Spleen (tissue), 7 donors: ENCODE measurements around the gene MFSD6L.

Experiments used
- CTCF ChIP-seq, 11 experiments: fragments of 200-600 bp in 7 of 11; fragments of 450-650 bp in 4 of 11; sonication (generic) in 4 of 11; IDR thresholded peaks in 8 of 11; conservative IDR thresholded peaks in 3 of 11; 1 replicate in 7 of 11; 2 replicates in 4 of 11; pipeline versions ENCODE4 v1.4.0 to v1.8.0; 2016 to 2021; ENCODE audit warnings: antibody characterized with exemption in 11 of 11, inconsistent platforms in 4 of 11, mild to moderate bottlenecking in 1 of 11
- POLR2A ChIP-seq, 3 donors: fragments of 450-650 bp; IDR thresholded peaks; one replicate each; pipeline ENCODE4 v1.5.1; 2017; ENCODE audit warnings: antibody characterized with exemption in 3 of 3, mild to moderate bottlenecking in 1 of 3
- POLR2AphosphoS5 ChIP-seq, 3 donors: sonication (generic); formaldehyde crosslinking; IDR thresholded peaks; one replicate each; pipeline ENCODE4 v1.5.1; 2017; ENCODE audit warnings: antibody characterized with exemption in 3 of 3
- donor health status: DM: no; HTN: no; CAD: no; lungs with moderate emphysema.
- donor health status: DM: no; HTN: no; CAD: no.
- donor health status: DM: no; HTN: no; CAD: no.

- no peak for TF ChIP-seq CTCF (IDR thresholded peaks at IDR 0.05 in 8 of 11, conservative IDR thresholded peaks at IDR 0.05 in 3 of 11)
- no peak for TF ChIP-seq POLR2A (IDR thresholded peaks at IDR 0.05)
- TF ChIP-seq POLR2AphosphoS5 (IDR thresholded peaks at IDR 0.05) = no peak
Measured at GRCh38 chr17:8776248-8776647, 22.9 kb downstream of the MFSD6L start.
